Measurements from ENCODE around the gene OSGIN1. TPM values are rescaled to one million over a fixed set of nuclear protein-coding genes. Genes with fewer than 3 reads are reported as not detected.

The OSGIN1 gene
- total RNA-seq, 4 donors from 2014 or later = 5.9 to 15.7 (median 13.3) TPM

GRCh38 chr16:84007520-84007919, 54.5 kb downstream of the OSGIN1 start:
- DNase-seq (ENCODE audit: low spot score) = no peak
- ATAC-seq (ENCODE audit: low FRiP score) = no peak
- no peak for TF ChIP-seq CTCF (IDR thresholded peaks at IDR 0.05)

DNA sequence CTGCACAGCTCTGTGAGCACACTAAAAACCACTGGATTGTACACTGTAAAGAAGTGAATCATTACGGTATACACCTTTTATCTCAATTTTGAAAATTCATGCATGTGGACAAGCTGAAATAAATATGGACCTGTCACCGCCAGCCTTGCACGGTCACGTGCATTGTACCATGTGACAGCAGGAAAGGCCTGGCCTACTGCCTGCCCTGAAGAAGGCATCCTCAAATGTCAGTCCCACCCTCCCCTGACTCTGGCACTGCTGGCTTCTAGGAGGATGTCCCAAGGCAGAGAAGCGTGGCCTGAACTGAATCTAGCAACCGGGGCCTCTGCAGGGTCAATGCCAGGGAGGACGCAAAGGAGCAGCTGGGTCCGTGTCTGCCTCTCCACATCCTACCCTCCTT, 54.9 kb downstream of the OSGIN1 start:
- ATAC-seq (ENCODE audit: low FRiP score) (no peak), DNase-seq (ENCODE audit: low spot score) (no peak)
- TF ChIP-seq CTCF (IDR thresholded peaks at IDR 0.05) = no peak

- DNase-seq (ENCODE audit: low spot score) (no peak), ATAC-seq (ENCODE audit: low FRiP score) (no peak)
- TF ChIP-seq CTCF (IDR thresholded peaks at IDR 0.05) = no peak
Observed at GRCh38 chr16:84009282-84009681, 56.2 kb downstream of the OSGIN1 start.

DNA sequence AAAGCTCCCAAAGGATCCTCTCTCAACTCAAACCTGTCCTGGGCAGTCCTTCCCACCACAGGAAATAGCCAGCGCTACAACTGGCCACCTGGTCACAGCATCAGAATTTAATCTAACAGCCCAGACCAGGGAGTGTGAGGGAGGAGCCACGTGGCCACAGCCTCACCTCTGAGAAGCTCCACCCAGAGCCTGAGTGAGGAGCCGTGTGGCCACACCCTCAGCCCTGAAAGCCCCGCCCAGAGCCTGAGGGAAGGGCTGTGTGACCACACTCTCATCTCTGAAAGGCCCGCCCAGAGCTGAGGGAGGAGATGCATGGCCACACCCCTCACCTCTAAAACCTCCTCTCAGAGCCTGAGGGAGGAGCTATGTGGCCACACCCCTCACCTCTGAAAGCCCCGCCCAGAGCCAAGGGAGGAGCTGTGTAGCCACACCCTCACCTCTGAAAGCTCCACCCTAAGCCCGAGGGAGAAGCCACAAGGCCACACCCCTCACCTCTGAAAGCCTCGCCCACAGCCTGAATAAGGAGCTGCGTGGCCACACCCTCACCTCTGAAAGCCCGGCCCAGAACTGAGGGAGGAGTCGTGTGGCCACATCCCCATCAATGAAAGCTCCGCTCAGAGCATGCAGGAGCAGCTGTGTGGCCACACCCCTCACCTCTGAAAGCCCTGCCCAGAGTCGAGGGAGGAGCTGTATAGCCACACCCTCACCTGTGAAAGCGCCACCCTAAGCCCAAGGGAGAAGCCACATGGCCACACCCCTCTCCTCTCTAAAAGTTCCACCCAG, 60.9 kb downstream of the OSGIN1 start:
- no peak for TF ChIP-seq CTCF (IDR thresholded peaks at IDR 0.05)
- DNase-seq (ENCODE audit: low spot score) (no peak), ATAC-seq (ENCODE audit: low FRiP score) (peak; percentile 32)

GRCh38 chr16:84014570-84015327, 61.7 kb downstream of the OSGIN1 start:
- no peak for TF ChIP-seq CTCF (IDR thresholded peaks at IDR 0.05)
- no peak for ATAC-seq (ENCODE audit: low FRiP score)
- no peak for DNase-seq (ENCODE audit: low spot score)

- no peak for TF ChIP-seq CTCF (IDR thresholded peaks at IDR 0.05)
- ATAC-seq (ENCODE audit: low FRiP score) = no peak
- DNase-seq (ENCODE audit: low spot score) = no peak
Observed at GRCh38 chr16:84015399-84015798, 62.4 kb downstream of the OSGIN1 start.

Other genes starting within 250 kb of the OSGIN1 start
- gene HSBP1, start 145.3 kb upstream of the OSGIN1 start, total RNA-seq = 10 to 100 TPM; 20.0 to 25.1 (median 21.9) TPM
- 10 to 100 TPM in 2 of 4 donors, 1 to 10 TPM in 2; 8.4 to 17.8 (median 10.6) TPM for gene MLYCD, start 54.1 kb upstream of the OSGIN1 start, total RNA-seq
- gene NECAB2, start 15.0 kb downstream of the OSGIN1 start, total RNA-seq = under 1 TPM in 1 of 4 donors, not detected in 3; 0.65 TPM
- not detected for gene SLC38A8, start 89.6 kb downstream of the OSGIN1 start, total RNA-seq
- gene MBTPS1, start 163.7 kb downstream of the OSGIN1 start, total RNA-seq = 100 to 1,000 TPM in 1 of 4 donors, 10 to 100 TPM in 3; 75.3 to 100 (median 84.3) TPM
- gene HSDL1, start 191.9 kb downstream of the OSGIN1 start, total RNA-seq = 10 to 100 TPM in 3 of 4 donors, 1 to 10 TPM in 1; 8.8 to 21.4 (median 15.8) TPM
- under 1 TPM in 3 of 4 donors, not detected in 1; 0.28 to 0.48 (median 0.32) TPM for gene DNAAF1, start 192.1 kb downstream of the OSGIN1 start, total RNA-seq
- gene TAF1C, start 233.8 kb downstream of the OSGIN1 start, total RNA-seq = 10 to 100 TPM; 24.4 to 73.9 (median 33.3) TPM
- 1 to 10 TPM in 2 of 4 donors, under 1 TPM in 1, not detected in 1; 0.19 to 4.3 (median 1.6) TPM for gene ADAD2, start 237.9 kb downstream of the OSGIN1 start, total RNA-seq

Data from omental fat pad (tissue), 4 donors.